Mesenchymal stem cell (in vitro differentiated cells and primary cell): ENCODE data around the gene BEND7.

Source experiments
- DNase-seq: peaks from one replicate; pipeline ENCODE4 v3.0.0-alpha.2; 2013
- H2AFZ ChIP-seq: one replicate; pipeline ENCODE4 v1.6.1; 2013; ENCODE audit warnings: low read depth, mild to moderate bottlenecking, control low read depth, inconsistent platforms, low read length, moderate library complexity
- H2AK5ac ChIP-seq: 2 replicates; pipeline ENCODE4 v1.6.1; 2013; ENCODE audit warnings: low read length, moderate library complexity, mild to moderate bottlenecking, inconsistent platforms; ENCODE audit not compliant: severe bottlenecking
- H2BK120ac ChIP-seq: one replicate; pipeline ENCODE4 v1.6.1; 2013; ENCODE audit warnings: low read depth, mild to moderate bottlenecking, inconsistent platforms, low read length, moderate library complexity
- H2BK12ac ChIP-seq, 2 experiments: one replicate each; pipeline ENCODE4 v1.6.1; 2013; ENCODE audit warnings: inconsistent platforms in 2 of 2, low read length in 2 of 2, mild to moderate bottlenecking in 2 of 2, moderate library complexity in 2 of 2, control low read depth in 1 of 2
- H2BK15ac ChIP-seq: one replicate; pipeline ENCODE4 v1.6.1; 2013; ENCODE audit warnings: mild to moderate bottlenecking, low read depth, inconsistent platforms; ENCODE audit not compliant: poor library complexity, severe bottlenecking
- H2BK5ac ChIP-seq: 2 replicates; pipeline ENCODE4 v1.6.1; 2013; ENCODE audit warnings: low read depth, mild to moderate bottlenecking, low read length, control low read depth, inconsistent platforms; ENCODE audit not compliant: poor library complexity, severe bottlenecking
- H3K14ac ChIP-seq, 2 experiments: one replicate each; pipeline ENCODE4 v1.6.1; 2013; ENCODE audit warnings: inconsistent platforms in 2 of 2, low read length in 2 of 2, control low read depth in 1 of 2, mild to moderate bottlenecking in 1 of 2, moderate library complexity in 1 of 2
- H3K18ac ChIP-seq, 2 experiments: one replicate each; pipeline ENCODE4 v1.6.1; 2013; ENCODE audit warnings: inconsistent platforms in 2 of 2, low read length in 2 of 2, control low read depth in 1 of 2, low read depth in 1 of 2, mild to moderate bottlenecking in 1 of 2
- H3K23ac ChIP-seq, 2 experiments: one replicate each; pipeline ENCODE4 v1.6.1; 2013; ENCODE audit warnings: inconsistent platforms in 2 of 2, low read length in 2 of 2, mild to moderate bottlenecking in 2 of 2, moderate library complexity in 2 of 2, control low read depth in 1 of 2
- H3K27ac ChIP-seq: 2 replicates; pipeline ENCODE4 v1.5.1; 2013; ENCODE audit warnings: mild to moderate bottlenecking, moderate library complexity, low read length, control low read depth, inconsistent platforms; ENCODE audit not compliant: poor library complexity, severe bottlenecking
- H3K27me3 ChIP-seq, 2 experiments: 2 replicates each; pipeline versions ENCODE4 v1.6.1 to v1.7.0; 2013; ENCODE audit warnings: low read length in 2 of 2, mild to moderate bottlenecking in 2 of 2, moderate library complexity in 2 of 2, control low read depth in 1 of 2, inconsistent platforms in 1 of 2; ENCODE audit not compliant: control insufficient read depth in 1 of 2, insufficient read depth in 1 of 2
- H3K36me3 ChIP-seq, 2 experiments: 2 replicates each; pipeline versions ENCODE4 v1.6.1 to v1.7.0; 2013; ENCODE audit warnings: low read length in 2 of 2, control low read depth in 1 of 2, inconsistent platforms in 1 of 2, low read depth in 1 of 2, mild to moderate bottlenecking in 1 of 2; ENCODE audit not compliant: insufficient read depth in 2 of 2, control insufficient read depth in 1 of 2
- H3K4ac ChIP-seq, 2 experiments: one replicate each; pipeline ENCODE4 v1.6.1; 2013; ENCODE audit warnings: inconsistent platforms in 2 of 2, low read length in 2 of 2, mild to moderate bottlenecking in 2 of 2, moderate library complexity in 2 of 2, control low read depth in 1 of 2, low read depth in 1 of 2
- H3K4me1 ChIP-seq: 2 replicates; pipeline ENCODE4 v1.6.1; 2013; ENCODE audit warnings: low read depth, low read length, control low read depth; ENCODE audit not compliant: control insufficient read depth, insufficient read depth
- H3K4me2 ChIP-seq: 2 replicates; pipeline ENCODE4 v1.6.1; 2013; ENCODE audit warnings: low read length, mild to moderate bottlenecking, inconsistent platforms; ENCODE audit not compliant: poor library complexity, severe bottlenecking
- H3K4me3 ChIP-seq, 2 experiments: 2 replicates each; pipeline versions ENCODE4 v1.5.1 to v1.7.0; 2013; ENCODE audit warnings: low read length in 2 of 2, mild to moderate bottlenecking in 2 of 2, control low read depth in 1 of 2, low read depth in 1 of 2; ENCODE audit not compliant: insufficient read depth in 1 of 2
- H3K79me1 ChIP-seq: replicated peaks from 2 replicates; pipeline ENCODE4 v1.6.1; 2013; ENCODE audit warnings: mild to moderate bottlenecking, control low read depth, low read length, inconsistent platforms; ENCODE audit not compliant: poor library complexity, severe bottlenecking
- H3K9ac ChIP-seq: 2 replicates; pipeline ENCODE4 v1.7.0; 2013; ENCODE audit warnings: mild to moderate bottlenecking, low read length, moderate library complexity
- H3K9me3 ChIP-seq: 2 replicates; pipeline ENCODE4 v1.7.0; 2013; ENCODE audit warnings: mild to moderate bottlenecking, low read length; ENCODE audit not compliant: control insufficient read depth
- H4K8ac ChIP-seq: one replicate; pipeline ENCODE4 v1.6.1; 2013; ENCODE audit warnings: inconsistent platforms, mild to moderate bottlenecking, low read length, moderate library complexity
- H4K91ac ChIP-seq: one replicate; pipeline ENCODE4 v1.6.1; 2013; ENCODE audit warnings: mild to moderate bottlenecking, low read length, inconsistent platforms
- WGBS: methylation state at CpG from one replicate; pipeline ENCODE4 v1.1.7; 2013; ENCODE audit warnings: mixed read lengths; 5-methylcytosine and 5-hydroxymethylcytosine counted together

BEND7 gene

DNA sequence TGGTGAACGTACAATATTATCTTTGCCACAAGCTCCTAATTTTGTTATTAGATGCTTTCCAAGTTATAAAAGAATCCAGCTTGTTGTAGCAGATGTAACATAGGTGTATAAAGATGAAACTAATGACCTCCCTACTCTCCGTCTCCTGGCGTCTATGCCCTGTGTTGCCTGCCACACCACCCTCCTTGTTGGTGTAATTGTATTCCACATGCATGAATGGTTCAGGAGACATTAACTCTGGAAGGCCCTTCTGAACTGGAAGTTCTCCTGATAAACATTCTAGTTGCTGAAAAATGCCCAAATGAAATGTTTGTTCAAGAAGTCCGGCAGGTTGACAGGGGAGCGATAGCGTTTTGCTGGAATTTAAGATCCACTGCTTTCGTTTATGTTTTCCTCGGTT, 126.8 kb downstream of the BEND7 start:
- no peak overlapping the region for H4K91ac ChIP-seq
- no peak overlapping the region for H2BK12ac ChIP-seq
- no peak overlapping the region for H2AFZ ChIP-seq
- H3K27me3 ChIP-seq, result peaks cover 16 to 34% of the 10 kb centered on the region in 2 experiments
- no peak overlapping the region for H3K4ac ChIP-seq
- no peak overlapping the region for H2BK120ac ChIP-seq
- H2AK5ac ChIP-seq, result no peak overlapping the region
- H3K27ac ChIP-seq, result no peak overlapping the region
- H3K4me2 ChIP-seq, result no peak overlapping the region
- H3K36me3 ChIP-seq, result no peaks in the 10 kb centered on the region
- no peak overlapping the region for H3K23ac ChIP-seq
- H3K9ac ChIP-seq, result no peak overlapping the region
- H3K9me3 ChIP-seq, result peaks cover 5% of the 10 kb centered on the region
- H2BK15ac ChIP-seq, result no peak overlapping the region
- no peak overlapping the region for H3K4me3 ChIP-seq
- no peaks in the 10 kb centered on the region for H3K4me1 ChIP-seq
- H4K8ac ChIP-seq, result no peak overlapping the region
- no peak for DNase-seq
- H2BK5ac ChIP-seq, result no peak overlapping the region
- H3K14ac ChIP-seq, result no peak overlapping the region
- WGBS, result 95% methylated on average over 7 of the region's 8 CpGs
- no peak overlapping the region for H3K18ac ChIP-seq
- H3K79me1 ChIP-seq, result no peaks in the 10 kb centered on the region

DNA sequence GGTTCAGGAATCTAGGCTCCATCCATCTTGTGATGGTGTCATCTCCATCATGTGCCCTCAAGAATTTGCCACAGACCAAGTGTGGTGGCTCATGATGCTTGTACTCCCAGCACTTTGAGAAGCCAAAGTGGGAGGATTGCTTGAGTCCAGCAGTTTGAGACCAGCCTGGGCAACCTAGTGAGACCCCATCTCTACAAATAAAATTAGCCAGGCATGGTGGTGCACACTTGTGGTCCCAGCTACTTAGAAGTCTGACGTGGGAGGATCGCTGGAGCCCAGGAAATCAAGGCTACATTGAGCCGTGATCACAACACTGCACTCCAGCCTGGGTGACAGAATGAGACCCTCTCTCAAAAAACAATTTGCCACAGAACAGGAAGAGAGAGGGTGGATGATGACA, 127.7 kb downstream of the BEND7 start:
- Histone ChIP-seq H3K4me2 (no peak overlapping the region), H2BK15ac (no peak overlapping the region), H2AK5ac (no peak overlapping the region), H3K27me3 (peaks cover 10 to 28% of the 10 kb centered on the region in 2 experiments), H3K14ac (no peak overlapping the region), H3K27ac (no peak overlapping the region), H3K18ac (no peak overlapping the region), H3K4me1 (no peaks in the 10 kb centered on the region), H2BK120ac (no peak overlapping the region), H3K4ac (no peak overlapping the region), H3K79me1 (no peaks in the 10 kb centered on the region), H2BK12ac (no peak overlapping the region), H3K23ac (no peak overlapping the region), H4K8ac (no peak overlapping the region), H3K9me3 (peaks cover 5% of the 10 kb centered on the region), H2BK5ac (no peak overlapping the region), H3K9ac (no peak overlapping the region), H4K91ac (no peak overlapping the region), H3K4me3 (no peak overlapping the region), H3K36me3 (no peaks in the 10 kb centered on the region), H2AFZ (no peak overlapping the region)
- WGBS, result 91% methylated on average over 2 of the region's 3 CpGs
- DNase-seq, result no peak

GRCh38 chr10:13400196-13400965, 128.4 kb downstream of the BEND7 start:
- Histone ChIP-seq H3K23ac (no peak overlapping the region), H4K91ac (no peak overlapping the region), H2BK120ac (no peak overlapping the region), H2AK5ac (no peak overlapping the region), H4K8ac (no peak overlapping the region), H3K27me3 (peaks cover 6 to 23% of the 10 kb centered on the region in 2 experiments), H2BK5ac (no peak overlapping the region), H2AFZ (no peak overlapping the region), H3K4me3 (no peak overlapping the region), H3K18ac (no peak overlapping the region), H3K36me3 (no peaks in the 10 kb centered on the region), H3K4ac (no peak overlapping the region), H3K79me1 (no peaks in the 10 kb centered on the region), H3K9ac (no peak overlapping the region), H3K4me2 (no peak overlapping the region), H3K14ac (no peak overlapping the region), H3K4me1 (no peaks in the 10 kb centered on the region), H3K9me3 (peaks cover 5% of the 10 kb centered on the region), H3K27ac (no peak overlapping the region), H2BK15ac (no peak overlapping the region), H2BK12ac (no peak overlapping the region)
- DNase-seq, result no peak
- 84% methylated on average over 12 of the region's 15 CpGs for WGBS

- H3K4ac ChIP-seq, result no peak overlapping the region
- no peak overlapping the region for H3K23ac ChIP-seq
- no peak overlapping the region for H2BK15ac ChIP-seq
- H3K18ac ChIP-seq, result no peak overlapping the region
- no peak overlapping the region for H2AK5ac ChIP-seq
- no CpG with 5 or more reads among the region's 2 CpGs for WGBS
- no peaks in the 10 kb centered on the region for H3K4me1 ChIP-seq
- H3K9ac ChIP-seq, result no peak overlapping the region
- H3K14ac ChIP-seq, result no peak overlapping the region
- H3K4me3 ChIP-seq, result no peak overlapping the region
- DNase-seq, result no peak
- H3K27me3 ChIP-seq, result peaks cover 6 to 23% of the 10 kb centered on the region in 2 experiments
- H4K91ac ChIP-seq, result no peak overlapping the region
- peaks cover 5% of the 10 kb centered on the region for H3K9me3 ChIP-seq
- H2BK5ac ChIP-seq, result no peak overlapping the region
- H2BK120ac ChIP-seq, result no peak overlapping the region
- no peaks in the 10 kb centered on the region for H3K36me3 ChIP-seq
- H3K27ac ChIP-seq, result no peak overlapping the region
- no peak overlapping the region for H2BK12ac ChIP-seq
- H2AFZ ChIP-seq, result no peak overlapping the region
- no peaks in the 10 kb centered on the region for H3K79me1 ChIP-seq
- H3K4me2 ChIP-seq, result no peak overlapping the region
- no peak overlapping the region for H4K8ac ChIP-seq
These were observed 129.1 kb downstream of the BEND7 start for GRCh38 chr10:13399752-13400151.
